K562 (cell line): Measurements from ENCODE around the gene ATP6V0A1. TPM values are rescaled to one million over a fixed set of nuclear protein-coding genes. Genes with fewer than 3 reads are reported as not detected.

Experiments
- BDP1 ChIP-seq: IDR thresholded peaks from 3 replicates; pipeline ENCODE4 v1.6.1; 2011; ENCODE audit not compliant: insufficient read length, insufficient read depth
- CEBPG ChIP-seq, 3 experiments: fragments of 200-800 bp in 1 of 3; sonication (Bioruptor generic) in 1 of 3; sonication (generic) in 1 of 3; formaldehyde crosslinking in 1 of 3; IDR thresholded peaks in 2 of 3; conservative IDR thresholded peaks in 1 of 3; 2 replicates each; pipeline versions ENCODE4 v1.6.1 to v1.8.0; 2016 to 2022; ENCODE audit warnings: missing compliant biosample characterization in 2 of 3, missing genetic modification characterization in 2 of 3, mild to moderate bottlenecking in 1 of 3, missing genetic modification reagents in 1 of 3
- CREB1 ChIP-seq, 2 experiments: sonication (generic) in 1 of 2; formaldehyde crosslinking in 1 of 2; IDR thresholded peaks; 2 replicates each; pipeline versions ENCODE4 v1.6.1 to v1.8.0; 2012 to 2022; ENCODE audit warnings: inconsistent platforms in 1 of 2, mild to moderate bottlenecking in 1 of 2, missing genetic modification reagents in 1 of 2, moderate library complexity in 1 of 2
- CUX1 ChIP-seq: fragments of 200-800 bp; sonication (Bioruptor generic); IDR thresholded peaks from 2 replicates; pipeline ENCODE4 v1.6.1; 2016; ENCODE audit warnings: missing genetic modification characterization, missing compliant biosample characterization
- DPF2 ChIP-seq: fragments of 450-650 bp; IDR thresholded peaks from 2 replicates; pipeline ENCODE4 v1.6.1; 2016
- EP400 ChIP-seq: fragments of 450-650 bp; IDR thresholded peaks from 2 replicates; pipeline ENCODE4 v1.6.1; 2017; ENCODE audit warnings: antibody characterized with exemption, mild to moderate bottlenecking, moderate library complexity
- GTF2F1 ChIP-seq: IDR thresholded peaks from 2 replicates; pipeline ENCODE4 v1.6.1; 2011; ENCODE audit warnings: low read depth, low read length, improper control_type of control experiment
- IFI16 ChIP-seq: fragments of 250-450 bp; sonication (Bioruptor Pico); IDR thresholded peaks from 2 replicates; pipeline ENCODE4 v2.1.2; 2022; ENCODE audit warnings: mild to moderate bottlenecking, inconsistent platforms
- ILF3 ChIP-seq: fragments of 450-650 bp; IDR thresholded peaks from 2 replicates; pipeline ENCODE4 v1.6.1; 2018; ENCODE audit warnings: antibody characterized with exemption, mild to moderate bottlenecking, moderate library complexity, borderline replicate concordance
- LEF1 ChIP-seq: fragments of 450-650 bp; IDR thresholded peaks from 2 replicates; pipeline ENCODE4 v1.6.1; 2016; ENCODE audit warnings: mild to moderate bottlenecking
- MCM3 ChIP-seq: fragments of 450-650 bp; IDR thresholded peaks from 2 replicates; pipeline ENCODE4 v1.6.1; 2016
- MECOM ChIP-seq: fragments of 250-450 bp; sonication (Bioruptor Pico); IDR thresholded peaks from 2 replicates; pipeline ENCODE4 v1.8.0; 2022; ENCODE audit warnings: inconsistent platforms
- PKNOX1 ChIP-seq: fragments of 450-650 bp; IDR thresholded peaks from 2 replicates; pipeline ENCODE4 v1.6.1; 2016
- PPARD ChIP-seq: fragments of 250-450 bp; sonication (Bioruptor Pico); IDR thresholded peaks from 2 replicates; pipeline ENCODE4 v1.8.0; 2022; ENCODE audit warnings: inconsistent platforms, mild to moderate bottlenecking, moderate library complexity
- RFX5 ChIP-seq: IDR thresholded peaks from 2 replicates; pipeline ENCODE4 v1.6.1; 2011; ENCODE audit warnings: low read depth, mild to moderate bottlenecking, improper control_type of control experiment, low read length
- ZBTB49 ChIP-seq: sonication (generic); formaldehyde crosslinking; IDR thresholded peaks from 2 replicates; pipeline ENCODE4 v1.8.0; 2022; ENCODE audit warnings: missing genetic modification reagents, mild to moderate bottlenecking, borderline replicate concordance
- ZNF232 ChIP-seq: sonication (generic); formaldehyde crosslinking; IDR thresholded peaks from 2 replicates; pipeline ENCODE4 v1.8.0; 2022; ENCODE audit warnings: mild to moderate bottlenecking, missing genetic modification reagents
- ZNF589 ChIP-seq: fragments of 200-800 bp; sonication (Bioruptor generic); IDR thresholded peaks from 2 replicates; pipeline ENCODE4 v1.6.1; 2016; ENCODE audit warnings: low read depth, missing genetic modification characterization, missing compliant biosample characterization
- polyA plus RNA-seq, 8 experiments: library from polyadenylated mRNA; depleted of rRNA in 4 of 8; stranded (reverse) in 5 of 8; unstranded in 3 of 8; fragments of >200 nt; fragmentation: Nextera tagmentation in 2 of 8; fragmentation: Illumina TruSeq in 1 of 8; extraction: Ambion mirVana in 2 of 8; extraction: Trizol in 1 of 8; gene quantifications; 2 replicates each; pipeline versions ENCODE4 v1.2.1 to v1.2.3, GENCODE V29; 2011 to 2014; ENCODE audit warnings: inconsistent platforms in 1 of 8, missing spikeins in 1 of 8
- total RNA-seq, 7 experiments: library from RNA; depleted of rRNA in 6 of 7; stranded (reverse); fragments of >200 nt in 6 of 7; fragmentation: Illumina TruSeq in 2 of 7; extraction: Trizol in 2 of 7; gene quantifications; 2 replicates each; pipeline versions ENCODE4 v1.2.1 to v1.2.3, GENCODE V29; 2011 to 2021; ENCODE audit warnings: low replicate concordance in 1 of 7

The ATP6V0A1 gene
- total and polyA plus RNA-seq, 9 of the 15 experiments (the other 6 are each of a cell fraction or from before 2014, with no cell fraction given) = 11.8 to 158 (median 75.5) TPM

- TF ChIP-seq PKNOX1 = 0 out of 2 replicates have a peak, but pooled peaks have one; percentile 5
- no peak for TF ChIP-seq MCM3
- TF ChIP-seq RFX5 = no peak
- TF ChIP-seq BDP1 = no peak
- no peak; the same call in 1 of the 2 replicates for TF ChIP-seq EP400
- no peak for TF ChIP-seq CEBPG (CRISPR knock-in tag; IDR thresholded peaks at IDR 0.05)
- TF ChIP-seq CEBPG (tag; conservative IDR thresholded peaks at IDR 0.05 in 1 of 2, IDR thresholded peaks at IDR 0.05 in 1 of 2) = no peak
- peak; percentile 99 for TF ChIP-seq ZNF589 (CRISPR knock-in tag)
- TF ChIP-seq DPF2 = peak; percentile 47; the same call in 1 of the 2 replicates
- TF ChIP-seq LEF1 = 0 out of 2 replicates have a peak, but pooled peaks have one; percentile 56
- TF ChIP-seq ILF3 = no peak
- TF ChIP-seq IFI16 (CRISPR knock-in tag) = peak; percentile 93
- no peak for TF ChIP-seq GTF2F1
- no peak for TF ChIP-seq CREB1 (IDR thresholded peaks at IDR 0.05)
- TF ChIP-seq CREB1 (CRISPR knock-in tag; IDR thresholded peaks at IDR 0.05) = no peak
- TF ChIP-seq ZNF232 (CRISPR knock-in tag) = no peak
- TF ChIP-seq CUX1 (CRISPR knock-in tag) = peak; percentile 98
- TF ChIP-seq PPARD (CRISPR knock-in tag) = 0 out of 2 replicates have a peak, but pooled peaks have one; percentile 47
- no peak for TF ChIP-seq ZBTB49
- TF ChIP-seq MECOM (CRISPR knock-in tag) = peak; percentile 96
Measured at GRCh38 chr17:42535155-42536047, 76.7 kb downstream of the ATP6V0A1 start (continued).
